Epithelial cell of esophagus (primary cell): ENCODE results near the gene PTPRN2.

ENCODE experiments used
- DNase-seq: peaks from one replicate; pipeline ENCODE4 v3.0.0; 2010; ENCODE audit warnings: low read depth
- H3K4me3 ChIP-seq: 2 replicates; pipeline ENCODE4 v1.5.1; 2011; ENCODE audit warnings: mild to moderate bottlenecking, low read length, control low read depth
- TF ChIP-seq, protein P1 (sequence below): IDR thresholded peaks from 2 replicates; pipeline ENCODE4 v1.5.1; 2011; ENCODE audit warnings: low read depth, mild to moderate bottlenecking, low read length, control low read depth, inconsistent platforms; ENCODE audit not compliant: insufficient read depth; ENCODE audit errors: missing control alignments

Gene PTPRN2

DNA sequence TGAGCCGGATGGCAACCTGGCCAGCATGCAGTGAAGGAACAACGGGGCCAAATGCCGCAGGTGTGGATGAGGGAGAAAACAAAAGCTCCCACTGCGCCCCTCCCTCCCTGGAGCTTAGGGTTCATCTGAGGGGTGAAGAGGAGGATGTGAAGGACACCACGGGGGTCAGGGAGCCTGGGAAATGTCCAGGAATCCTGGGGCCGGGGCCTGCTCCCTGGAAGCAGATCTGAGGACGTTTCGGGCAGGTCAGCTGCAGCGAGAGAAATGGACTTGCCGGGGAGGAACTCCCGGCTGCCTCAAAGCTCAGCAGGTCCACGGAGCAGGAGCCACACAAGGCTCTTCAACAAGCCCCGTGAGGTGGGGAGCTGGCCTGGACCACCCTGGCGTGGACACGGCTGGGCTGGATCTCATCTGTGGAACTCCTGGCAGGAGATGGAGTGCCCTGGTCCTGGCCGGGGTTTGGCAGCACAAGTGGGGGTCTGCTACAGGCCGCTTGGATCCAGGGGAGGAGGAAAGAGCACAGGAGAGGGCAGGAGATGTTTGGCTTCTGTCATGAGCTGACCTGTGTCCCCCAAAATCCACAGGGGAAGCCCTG lies 585.0 kb downstream of the PTPRN2 start:
- TF ChIP-seq, protein P1, sequence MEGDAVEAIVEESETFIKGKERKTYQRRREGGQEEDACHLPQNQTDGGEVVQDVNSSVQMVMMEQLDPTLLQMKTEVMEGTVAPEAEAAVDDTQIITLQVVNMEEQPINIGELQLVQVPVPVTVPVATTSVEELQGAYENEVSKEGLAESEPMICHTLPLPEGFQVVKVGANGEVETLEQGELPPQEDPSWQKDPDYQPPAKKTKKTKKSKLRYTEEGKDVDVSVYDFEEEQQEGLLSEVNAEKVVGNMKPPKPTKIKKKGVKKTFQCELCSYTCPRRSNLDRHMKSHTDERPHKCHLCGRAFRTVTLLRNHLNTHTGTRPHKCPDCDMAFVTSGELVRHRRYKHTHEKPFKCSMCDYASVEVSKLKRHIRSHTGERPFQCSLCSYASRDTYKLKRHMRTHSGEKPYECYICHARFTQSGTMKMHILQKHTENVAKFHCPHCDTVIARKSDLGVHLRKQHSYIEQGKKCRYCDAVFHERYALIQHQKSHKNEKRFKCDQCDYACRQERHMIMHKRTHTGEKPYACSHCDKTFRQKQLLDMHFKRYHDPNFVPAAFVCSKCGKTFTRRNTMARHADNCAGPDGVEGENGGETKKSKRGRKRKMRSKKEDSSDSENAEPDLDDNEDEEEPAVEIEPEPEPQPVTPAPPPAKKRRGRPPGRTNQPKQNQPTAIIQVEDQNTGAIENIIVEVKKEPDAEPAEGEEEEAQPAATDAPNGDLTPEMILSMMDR = no peak
- H3K4me3 ChIP-seq = no peak overlapping the region
- no peak for DNase-seq

DNA sequence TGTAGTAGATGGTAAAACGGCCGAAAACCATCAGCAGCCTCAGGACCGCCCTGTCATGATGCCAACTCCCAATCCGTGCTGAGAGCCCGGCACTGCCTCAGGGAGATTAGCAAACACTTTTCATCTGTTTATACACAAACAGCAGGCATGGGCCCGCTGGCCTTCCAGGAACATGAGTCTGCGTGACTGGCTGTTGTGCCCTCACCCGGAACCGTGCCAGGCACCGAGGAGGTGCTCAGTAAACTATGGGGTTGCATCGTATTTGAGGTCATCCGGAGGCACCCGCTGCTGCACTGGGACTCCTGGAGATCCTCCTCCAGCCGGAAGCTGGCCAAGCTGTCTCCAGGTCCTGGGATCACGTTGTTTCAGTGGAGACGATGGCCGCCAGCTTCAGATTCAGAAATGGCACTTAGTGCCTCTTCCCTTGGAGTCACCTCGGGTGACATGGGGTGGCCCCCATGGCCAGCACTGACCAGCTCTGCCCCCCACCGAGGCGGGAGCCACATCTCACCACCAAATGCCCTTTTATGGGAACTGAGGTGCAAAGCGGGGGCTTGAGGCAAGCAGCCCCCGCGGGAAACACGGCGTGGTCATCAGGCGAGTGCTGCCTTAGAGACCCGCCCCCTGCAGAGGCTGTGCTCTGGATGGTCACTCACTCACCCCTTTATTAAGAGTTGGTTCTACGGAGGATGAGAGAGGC lies 585.9 kb downstream of the PTPRN2 start:
- peak; percentile 4 for DNase-seq
- TF ChIP-seq, protein P1 = no peak
- H3K4me3 ChIP-seq = no peak overlapping the region

DNA sequence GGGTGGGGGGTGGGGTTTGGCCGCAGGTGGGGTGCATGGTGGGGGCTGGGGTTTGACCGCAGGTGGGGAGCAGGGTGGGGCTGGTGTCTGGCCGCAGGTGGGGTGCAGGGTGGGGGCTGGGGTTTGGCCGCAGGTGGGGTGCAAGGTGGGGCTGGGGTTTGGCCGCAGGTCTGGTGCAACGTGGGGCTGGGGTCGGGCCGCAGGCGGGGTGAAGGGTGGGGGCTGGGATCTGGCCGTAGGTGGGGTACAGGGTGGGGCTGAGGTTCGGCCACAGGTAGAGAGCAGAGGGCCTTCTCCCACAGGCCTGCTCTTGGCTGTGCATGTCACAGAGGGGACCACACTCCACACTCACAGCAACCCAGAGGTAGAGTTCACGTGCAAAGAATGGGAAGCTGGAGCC lies 586.6 kb downstream of the PTPRN2 start:
- DNase-seq = no peak
- TF ChIP-seq, protein P1 = no peak
- H3K4me3 ChIP-seq = no peak overlapping the region

DNA sequence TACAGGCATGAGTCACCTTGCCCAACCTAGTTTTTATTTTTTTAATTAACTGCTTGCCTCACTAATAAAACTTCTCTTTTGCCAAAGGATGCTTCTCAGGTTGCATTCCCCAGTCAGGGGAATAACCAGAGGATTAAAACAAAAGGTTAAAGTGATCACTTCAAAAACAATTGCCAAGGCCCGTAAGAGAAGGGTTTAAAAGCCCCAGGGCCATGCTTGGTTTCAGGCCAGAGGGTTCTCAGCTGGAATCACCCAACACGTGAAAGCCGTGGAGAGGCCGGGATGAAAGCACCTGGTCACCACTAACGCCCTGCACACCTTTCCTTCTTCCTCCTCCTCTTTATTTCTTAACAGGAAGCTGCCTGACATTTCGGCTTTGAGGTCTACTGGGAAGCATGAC lies 587.5 kb downstream of the PTPRN2 start:
- H3K4me3 ChIP-seq = no peak overlapping the region
- TF ChIP-seq, protein P1 = no peak
- DNase-seq = no peak

DNA sequence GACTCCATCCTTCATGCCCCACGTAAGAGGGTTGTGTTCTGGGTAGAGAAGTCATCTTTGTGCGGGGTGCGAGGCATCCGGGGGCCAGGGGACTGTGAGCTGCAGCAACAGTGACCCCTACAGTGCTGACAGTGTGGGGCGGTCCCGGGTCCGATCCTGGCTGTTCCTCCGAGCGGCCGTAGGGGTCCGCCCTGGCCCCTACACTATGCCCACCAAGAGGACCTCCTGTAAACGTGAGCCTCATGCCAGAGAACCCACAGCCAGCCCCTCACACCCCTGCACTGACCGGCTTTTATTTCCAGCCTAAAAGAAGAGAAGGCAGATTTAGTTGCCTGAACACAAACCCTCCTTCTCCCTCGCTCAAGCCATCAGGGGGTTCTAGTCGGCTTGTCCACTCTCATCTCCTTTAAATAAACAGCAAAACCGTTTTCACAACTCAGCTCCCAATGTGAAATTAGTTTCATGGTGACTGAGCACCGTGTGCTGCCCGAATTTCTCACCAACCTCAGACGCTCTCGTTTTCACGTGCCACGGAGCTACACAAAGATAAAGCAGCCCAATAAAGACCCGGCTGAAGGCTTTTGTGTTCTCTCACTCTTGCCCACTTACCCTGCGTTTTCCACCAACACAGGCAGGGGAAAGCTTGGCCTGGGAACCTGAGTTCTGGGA lies 588.6 kb downstream of the PTPRN2 start:
- H3K4me3 ChIP-seq = no peak overlapping the region
- TF ChIP-seq, protein P1 = no peak

DNA sequence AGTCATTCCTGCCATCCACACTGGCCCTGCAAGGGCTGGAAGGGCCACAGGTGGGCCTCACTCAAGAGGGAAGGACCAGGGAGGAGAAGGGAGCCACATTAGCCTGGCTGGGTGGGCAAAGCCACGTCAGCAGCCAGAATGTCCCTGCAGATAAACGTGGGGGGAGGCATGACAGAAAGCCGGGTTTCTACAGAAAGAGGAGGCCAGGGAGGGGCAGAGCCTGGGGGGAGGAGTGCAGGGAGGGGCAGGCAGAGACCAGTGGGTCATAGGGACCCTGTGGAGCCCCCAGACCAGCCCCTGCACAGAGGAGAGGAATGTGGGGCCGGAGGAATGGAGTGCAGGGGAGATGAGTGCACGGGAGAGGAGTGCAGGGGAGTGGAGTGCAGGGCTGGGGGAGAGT lies 590.2 kb downstream of the PTPRN2 start:
- TF ChIP-seq, protein P1 = no peak
- no peak for DNase-seq
- H3K4me3 ChIP-seq = no peak overlapping the region

More for the DNA sequence above, 588.6 kb downstream of the PTPRN2 start:
- no peak for DNase-seq
